Fibroblast of lung (primary cell): ENCODE results near the gene COL7A1. TPM values are rescaled to one million over a fixed set of nuclear protein-coding genes. Genes with fewer than 3 reads are reported as not detected.

Source experiments
- DNase-seq, 2 donors: peaks; one replicate each; pipeline versions ENCODE4 v3.0.0 to v3.0.0-alpha.2; 2010; ENCODE audit warnings: low read depth in 2 of 2
- H2AFZ ChIP-seq: 2 replicates; pipeline ENCODE4 v1.5.1; 2012; ENCODE audit warnings: low read length, control low read depth, inconsistent platforms
- H3K27ac ChIP-seq: 2 replicates; pipeline ENCODE4 v1.5.1; 2011; ENCODE audit warnings: low read length, control low read depth; ENCODE audit not compliant: insufficient read depth
- H3K27me3 ChIP-seq: 2 replicates; pipeline ENCODE4 v1.5.1; 2011; ENCODE audit warnings: mild to moderate bottlenecking, low read length; ENCODE audit not compliant: control insufficient read depth, insufficient read depth
- H3K36me3 ChIP-seq: 2 replicates; pipeline ENCODE4 v1.5.1; 2011; ENCODE audit warnings: low read length; ENCODE audit not compliant: control insufficient read depth, insufficient read depth
- H3K4me1 ChIP-seq: 2 replicates; pipeline ENCODE4 v1.5.1; 2011; ENCODE audit warnings: low read length; ENCODE audit not compliant: control insufficient read depth, insufficient read depth; ENCODE audit errors: extremely low read depth
- H3K4me2 ChIP-seq: 2 replicates; pipeline ENCODE4 v1.5.1; 2011; ENCODE audit warnings: low read length, control low read depth; ENCODE audit not compliant: insufficient read depth; ENCODE audit errors: extremely low read depth
- H3K4me3 ChIP-seq, 4 experiments: fragments of 200-600 bp in 1 of 4; sonication (generic) in 1 of 4; replicated peaks in 1 of 4; 2 replicates each; pipeline ENCODE4 v1.5.1; 2011 to 2016; ENCODE audit warnings: low read length in 4 of 4, low read depth in 3 of 4, mild to moderate bottlenecking in 3 of 4, control low read depth in 2 of 4, inconsistent platforms in 1 of 4, mixed read lengths in 1 of 4; ENCODE audit not compliant: insufficient read depth in 1 of 4; ENCODE audit errors: control extremely low read depth in 1 of 4
- H3K79me2 ChIP-seq: 2 replicates; pipeline ENCODE4 v1.5.1; 2012; ENCODE audit warnings: mild to moderate bottlenecking, low read length, inconsistent platforms; ENCODE audit not compliant: control insufficient read depth, insufficient read depth
- H3K9ac ChIP-seq: 2 replicates; pipeline ENCODE4 v1.5.1; 2011; ENCODE audit warnings: mild to moderate bottlenecking, low read length, control low read depth; ENCODE audit not compliant: insufficient read depth
- H3K9me3 ChIP-seq: 2 replicates; pipeline ENCODE4 v1.5.1; 2012; ENCODE audit warnings: low read depth, low read length; ENCODE audit not compliant: control insufficient read depth, insufficient read depth
- H4K20me1 ChIP-seq: 2 replicates; pipeline ENCODE4 v1.5.1; 2011; ENCODE audit warnings: low read length; ENCODE audit not compliant: control insufficient read depth, insufficient read depth; ENCODE audit errors: extremely low read depth
- CTCF ChIP-seq, 2 donors: IDR thresholded peaks in 1 of 2; conservative IDR thresholded peaks in 1 of 2; 1 replicate in 1 of 2; 2 replicates in 1 of 2; pipeline ENCODE4 v1.5.1; 2011 to 2012; ENCODE audit warnings: low read length in 2 of 2, control low read depth in 1 of 2, inconsistent platforms in 1 of 2, low read depth in 1 of 2, mild to moderate bottlenecking in 1 of 2
- EZH2 ChIP-seq: IDR thresholded peaks from 2 replicates; pipeline ENCODE4 v1.5.1; 2012; ENCODE audit warnings: low read length, control low read depth, mild to moderate bottlenecking; ENCODE audit errors: missing control alignments
- polyA plus RNA-seq, 2 donors: library from polyadenylated mRNA; depleted of rRNA in 1 of 2; stranded (reverse) in 1 of 2; unstranded in 1 of 2; fragments of >200 nt; gene quantifications; 2 replicates each; pipeline ENCODE4 v1.2.1, GENCODE V29; 2011 to 2012; ENCODE audit warnings: missing spikeins in 1 of 2
- total RNA-seq: library from RNA; depleted of rRNA; stranded (reverse); fragments of >200 nt; gene quantifications from 2 replicates; pipeline ENCODE4 v1.2.1, GENCODE V29; 2014

Gene COL7A1
- total and polyA plus RNA-seq, 2 donors (not counting 1 experiment from before 2014, with no cell fraction given), result 3.4 to 36.7 TPM

GRCh38 chr3:48555231-48555948 is 39.7 kb downstream of the COL7A1 start:
- Histone ChIP-seq H3K79me2 (no peaks in the 10 kb centered on the region), H3K4me3 (no peak overlapping the region), H3K9me3 (no peaks in the 10 kb centered on the region), H3K36me3 (no peaks in the 10 kb centered on the region), H4K20me1 (no peaks in the 10 kb centered on the region), H2AFZ (no peak overlapping the region), H3K4me1 (peaks cover 20% of the 10 kb centered on the region), H3K4me2 (peak overlapping the region; percentile 94), H3K9ac (no peak overlapping the region), H3K27ac (no peak overlapping the region), H3K27me3 (no peaks in the 10 kb centered on the region)
- no peak for DNase-seq
- TF ChIP-seq EZH2 (no peak), CTCF (conservative IDR thresholded peaks at IDR 0.05 in 1 of 2, IDR thresholded peaks at IDR 0.05 in 1 of 2; ENCODE audit: low read depth in 1 of 2, low read length in 2 of 2) (no peak)

GRCh38 chr3:48553886-48554845 is 41.0 kb downstream of the COL7A1 start:
- no peaks in the 10 kb centered on the region for H3K9me3 ChIP-seq
- H3K27ac ChIP-seq, result no peak overlapping the region
- peaks cover 8% of the 10 kb centered on the region for H3K4me1 ChIP-seq
- H3K9ac ChIP-seq, result no peak overlapping the region
- no peak overlapping the region for H3K4me3 ChIP-seq
- no peak overlapping the region for H2AFZ ChIP-seq
- H3K27me3 ChIP-seq, result no peaks in the 10 kb centered on the region
- H3K4me2 ChIP-seq, result no peak overlapping the region
- TF ChIP-seq EZH2 (no peak), CTCF (conservative IDR thresholded peaks at IDR 0.05 in 1 of 2, IDR thresholded peaks at IDR 0.05 in 1 of 2; ENCODE audit: low read depth in 1 of 2, low read length in 2 of 2) (no peak)
- H3K36me3 ChIP-seq, result peaks cover under 1% of the 10 kb centered on the region
- no peaks in the 10 kb centered on the region for H4K20me1 ChIP-seq
- DNase-seq, result no peak
- H3K79me2 ChIP-seq, result no peaks in the 10 kb centered on the region

GRCh38 chr3:48553361-48553760 is 41.8 kb downstream of the COL7A1 start:
- Histone ChIP-seq H3K79me2 (no peaks in the 10 kb centered on the region), H3K27ac (no peak overlapping the region), H3K9ac (no peak overlapping the region), H2AFZ (no peak overlapping the region), H3K4me2 (no peak overlapping the region), H3K36me3 (peaks cover 2% of the 10 kb centered on the region), H3K9me3 (no peaks in the 10 kb centered on the region), H3K4me1 (peaks cover 7% of the 10 kb centered on the region), H3K4me3 (no peak overlapping the region), H4K20me1 (no peaks in the 10 kb centered on the region), H3K27me3 (no peaks in the 10 kb centered on the region)
- TF ChIP-seq EZH2 (no peak), CTCF (conservative IDR thresholded peaks at IDR 0.05 in 1 of 2, IDR thresholded peaks at IDR 0.05 in 1 of 2; ENCODE audit: low read depth in 1 of 2, low read length in 2 of 2) (no peak)
- DNase-seq, result no peak
